Chondrocyte (in vitro differentiated cells): ENCODE data around the gene NXNL2. TPM values are rescaled to one million over a fixed set of nuclear protein-coding genes. Genes with fewer than 3 reads are reported as not detected.

Experiments
- DNase-seq: peaks from one replicate; pipeline ENCODE4 v3.0.0; 2021; ENCODE audit warnings: mixed read lengths, low spot score
- H3K27ac Mint-ChIP-seq: one replicate; pipeline ENCODE4 v1.8.0; 2021; ENCODE audit warnings: mild to moderate bottlenecking, moderate library complexity, mixed read lengths; ENCODE audit not compliant: unreplicated experiment
- H3K27me3 Mint-ChIP-seq: 2 replicates; pipeline ENCODE4 v1.8.0; 2021; ENCODE audit warnings: low read depth, mixed read lengths
- H3K36me3 Mint-ChIP-seq: 2 replicates; pipeline ENCODE4 v1.8.0; 2021; ENCODE audit warnings: low read depth, mixed read lengths
- H3K4me1 Mint-ChIP-seq: 2 replicates; pipeline ENCODE4 v1.8.0; 2021; ENCODE audit warnings: low read depth, mild to moderate bottlenecking, mixed read lengths
- H3K4me3 Mint-ChIP-seq: one replicate; pipeline ENCODE4 v1.8.0; 2021; ENCODE audit warnings: mild to moderate bottlenecking, moderate library complexity, mixed read lengths; ENCODE audit not compliant: unreplicated experiment
- H3K9me3 Mint-ChIP-seq: 2 replicates; pipeline ENCODE4 v1.8.0; 2021; ENCODE audit warnings: low read depth, mixed read lengths
- CTCF ChIP-seq: fragments of 200-600 bp; sonication (generic); IDR thresholded peaks from 2 replicates; pipeline ENCODE4 v1.5.0; 2021; ENCODE audit warnings: antibody characterized with exemption, mild to moderate bottlenecking, moderate library complexity
- total RNA-seq: library from RNA; stranded (reverse); gene quantifications from 3 replicates; pipeline ENCODE4 v1.2.1, GENCODE V29; 2021

Gene NXNL2
- total RNA-seq, 1 donor from 2014 or later = 0.50 TPM

GRCh38 chr9:88587182-88587581 lies 52.2 kb downstream of the NXNL2 start:
- no peak for TF ChIP-seq CTCF
- Mint-ChIP-seq H3K4me3 (no peak overlapping the region), H3K9me3 (peaks cover 7% of the 10 kb centered on the region), H3K36me3 (no peaks in the 10 kb centered on the region), H3K4me1 (peaks cover 22% of the 10 kb centered on the region), H3K27me3 (no peaks in the 10 kb centered on the region), H3K27ac (no peak overlapping the region)
- no peak for DNase-seq

- Mint-ChIP-seq H3K4me1 (peaks cover 22% of the 10 kb centered on the region), H3K27ac (no peak overlapping the region), H3K4me3 (no peak overlapping the region), H3K36me3 (no peaks in the 10 kb centered on the region), H3K9me3 (peaks cover 7% of the 10 kb centered on the region), H3K27me3 (peaks cover 3% of the 10 kb centered on the region)
- DNase-seq = no peak
- TF ChIP-seq CTCF = no peak
These were observed 53.1 kb downstream of the NXNL2 start for GRCh38 chr9:88587885-88588649.

- Mint-ChIP-seq H3K4me3 (no peak overlapping the region), H3K27ac (no peak overlapping the region), H3K9me3 (peaks cover 7% of the 10 kb centered on the region), H3K36me3 (no peaks in the 10 kb centered on the region), H3K27me3 (peaks cover 6% of the 10 kb centered on the region), H3K4me1 (peaks cover 9% of the 10 kb centered on the region)
- no peak for TF ChIP-seq CTCF
- no peak for DNase-seq
These were observed 54.7 kb downstream of the NXNL2 start for GRCh38 chr9:88589656-88590055.

GRCh38 chr9:88590558-88591146 lies 55.7 kb downstream of the NXNL2 start:
- DNase-seq = no peak
- Mint-ChIP-seq H3K4me1 (peaks cover 9% of the 10 kb centered on the region), H3K4me3 (no peak overlapping the region), H3K9me3 (peaks cover 7% of the 10 kb centered on the region), H3K27ac (no peak overlapping the region), H3K36me3 (no peaks in the 10 kb centered on the region), H3K27me3 (peaks cover 6% of the 10 kb centered on the region)
- TF ChIP-seq CTCF = peak; percentile 11

- peak; percentile 89 for TF ChIP-seq CTCF
- H3K36me3 Mint-ChIP-seq = peaks cover 2% of the 10 kb centered on the region
- no peak overlapping the region for H3K27ac Mint-ChIP-seq
- no peak for DNase-seq
- H3K27me3 Mint-ChIP-seq = peaks cover 7% of the 10 kb centered on the region
- no peak overlapping the region for H3K4me3 Mint-ChIP-seq
- peaks cover 3% of the 10 kb centered on the region for H3K9me3 Mint-ChIP-seq
- H3K4me1 Mint-ChIP-seq = no peaks in the 10 kb centered on the region
These were observed 58.7 kb downstream of the NXNL2 start for GRCh38 chr9:88593537-88594185.
